Nephron (organoid): ENCODE measurements around the gene AMZ1.
A peak's percentile ranks its signal among the peaks of the same experiment; 100 is the strongest.

ENCODE experiments used
- H3K27ac Mint-ChIP-seq, 3 experiments: 2 replicates each; pipeline ENCODE4 v1.8.0; 2020; ENCODE audit warnings: mixed read lengths in 3 of 3, mild to moderate bottlenecking in 2 of 3, moderate library complexity in 1 of 3
- H3K27me3 Mint-ChIP-seq: 2 replicates; pipeline ENCODE4 v1.8.0; 2021; ENCODE audit warnings: low read depth, mild to moderate bottlenecking, moderate library complexity, mixed read lengths
- H3K36me3 Mint-ChIP-seq: 2 replicates; pipeline ENCODE4 v1.8.0; 2020; ENCODE audit warnings: low read depth, mixed read lengths
- H3K4me1 Mint-ChIP-seq: 2 replicates; pipeline ENCODE4 v1.8.0; 2020; ENCODE audit warnings: mixed read lengths
- H3K4me3 Mint-ChIP-seq, 3 experiments: 2 replicates each; pipeline ENCODE4 v1.8.0; 2020; ENCODE audit warnings: mild to moderate bottlenecking in 3 of 3, mixed read lengths in 3 of 3, moderate library complexity in 2 of 3
- H3K9me3 Mint-ChIP-seq: 2 replicates; pipeline ENCODE4 v1.8.0; 2020; ENCODE audit warnings: mixed read lengths
- TF ChIP-seq, protein P1 (sequence below), 3 experiments: fragments of 200-600 bp; sonication (generic); IDR thresholded peaks; one replicate each; pipeline ENCODE4 v1.5.0; 2021; ENCODE audit warnings: antibody characterized with exemption in 3 of 3; ENCODE audit not compliant: unreplicated experiment in 3 of 3

AMZ1 gene

DNA sequence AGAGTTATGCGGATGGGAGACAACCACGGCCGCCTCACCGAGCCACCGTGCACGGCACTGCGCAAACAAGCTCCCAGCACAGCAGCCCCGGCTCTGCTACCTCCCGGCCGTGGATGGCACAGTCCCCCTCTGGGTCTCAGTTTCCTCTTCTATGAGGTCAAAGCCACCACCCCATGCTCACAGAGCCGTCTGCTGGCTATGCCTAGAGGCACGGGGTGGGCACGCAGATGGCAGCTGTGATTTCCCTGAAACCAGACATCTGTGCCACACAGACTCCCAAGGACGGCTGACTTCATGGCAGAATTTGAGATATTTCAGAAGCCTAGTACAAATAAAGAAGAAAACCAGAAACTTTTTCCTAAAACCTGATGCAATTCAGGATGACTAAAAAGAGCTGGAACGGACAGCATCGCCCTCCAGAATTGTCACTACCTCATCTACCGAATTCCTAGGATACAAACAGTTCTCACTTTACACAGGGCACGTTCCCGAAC, 73.2 kb downstream of the AMZ1 start:
- Mint-ChIP-seq H3K9me3 (no peaks in the 10 kb centered on the region), H3K36me3 (peaks cover 20% of the 10 kb centered on the region), H3K4me1 (peaks cover 79% of the 10 kb centered on the region), H3K27ac (peak overlapping the region; percentile 97 to 99 (median 97)), H3K27me3 (peaks cover 7% of the 10 kb centered on the region), H3K4me3 (no peak overlapping the region)
- TF ChIP-seq, protein P1, sequence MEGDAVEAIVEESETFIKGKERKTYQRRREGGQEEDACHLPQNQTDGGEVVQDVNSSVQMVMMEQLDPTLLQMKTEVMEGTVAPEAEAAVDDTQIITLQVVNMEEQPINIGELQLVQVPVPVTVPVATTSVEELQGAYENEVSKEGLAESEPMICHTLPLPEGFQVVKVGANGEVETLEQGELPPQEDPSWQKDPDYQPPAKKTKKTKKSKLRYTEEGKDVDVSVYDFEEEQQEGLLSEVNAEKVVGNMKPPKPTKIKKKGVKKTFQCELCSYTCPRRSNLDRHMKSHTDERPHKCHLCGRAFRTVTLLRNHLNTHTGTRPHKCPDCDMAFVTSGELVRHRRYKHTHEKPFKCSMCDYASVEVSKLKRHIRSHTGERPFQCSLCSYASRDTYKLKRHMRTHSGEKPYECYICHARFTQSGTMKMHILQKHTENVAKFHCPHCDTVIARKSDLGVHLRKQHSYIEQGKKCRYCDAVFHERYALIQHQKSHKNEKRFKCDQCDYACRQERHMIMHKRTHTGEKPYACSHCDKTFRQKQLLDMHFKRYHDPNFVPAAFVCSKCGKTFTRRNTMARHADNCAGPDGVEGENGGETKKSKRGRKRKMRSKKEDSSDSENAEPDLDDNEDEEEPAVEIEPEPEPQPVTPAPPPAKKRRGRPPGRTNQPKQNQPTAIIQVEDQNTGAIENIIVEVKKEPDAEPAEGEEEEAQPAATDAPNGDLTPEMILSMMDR (IDR thresholded peaks at IDR 0.05; ENCODE audit: unreplicated experiment in 3 of 3): no peak

DNA sequence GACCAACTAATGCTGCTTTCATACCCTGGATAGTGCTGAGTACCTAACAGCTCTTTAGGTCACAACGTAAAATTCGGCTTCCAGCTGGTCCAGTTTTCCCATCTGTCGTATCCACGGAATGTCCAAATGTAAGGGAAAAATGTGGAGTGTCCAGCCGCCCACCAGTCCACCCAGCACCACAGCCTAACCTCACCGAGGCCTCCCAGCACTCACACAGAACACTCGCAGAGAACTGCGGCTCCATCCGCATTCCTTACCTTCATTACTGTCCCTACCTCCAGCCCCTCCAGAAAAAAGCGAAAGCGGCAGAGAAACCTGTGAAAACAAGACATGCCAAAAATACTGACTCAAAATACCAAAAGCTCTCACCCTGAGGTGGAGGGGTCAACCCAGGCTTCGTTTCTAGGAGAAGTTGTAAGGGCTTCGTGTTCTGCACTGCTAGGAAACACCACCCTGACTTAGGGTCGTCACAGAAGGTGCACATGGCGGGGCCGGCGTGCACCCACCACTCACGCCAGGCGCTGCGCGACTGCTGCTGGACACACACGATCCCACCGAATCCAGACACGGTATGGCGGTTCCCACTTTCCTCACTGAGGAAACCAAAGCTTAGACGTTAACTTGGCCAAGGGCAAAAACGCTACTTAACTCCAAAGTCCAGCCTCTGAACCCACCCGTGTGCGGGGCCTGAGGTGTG, 73.9 kb downstream of the AMZ1 start:
- Mint-ChIP-seq H3K4me1 (peaks cover 76% of the 10 kb centered on the region), H3K36me3 (peaks cover 15% of the 10 kb centered on the region), H3K4me3 (peak overlapping the region in 2 of 3 experiments; percentile 23 to 29), H3K27me3 (peaks cover 7% of the 10 kb centered on the region), H3K9me3 (no peaks in the 10 kb centered on the region), H3K27ac (peak overlapping the region; percentile 97 to 99 (median 97))
- TF ChIP-seq, protein P1 (IDR thresholded peaks at IDR 0.05; ENCODE audit: unreplicated experiment in 3 of 3): no peak

DNA sequence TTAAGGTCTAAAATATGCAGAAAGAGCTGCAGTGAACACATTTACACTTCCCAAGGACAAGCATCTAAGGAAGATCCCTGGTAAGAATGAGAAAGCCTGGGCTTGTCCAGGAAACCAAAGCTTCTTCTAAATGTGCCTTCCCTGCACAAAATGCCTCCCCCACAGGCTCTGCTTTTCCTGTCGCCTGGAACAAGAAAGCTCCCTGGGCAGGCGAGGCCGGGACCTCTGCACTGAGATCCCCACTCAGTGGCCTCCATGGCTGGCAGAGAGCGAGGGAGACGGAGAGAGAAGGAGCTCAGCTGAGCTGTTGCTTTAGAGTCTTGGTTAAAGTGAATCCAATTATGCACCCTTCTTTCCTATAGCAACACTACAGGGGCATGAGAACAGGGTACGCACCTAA, 75.6 kb downstream of the AMZ1 start:
- H3K9me3 Mint-ChIP-seq: no peaks in the 10 kb centered on the region
- peak overlapping the region; percentile 28 to 67 (median 61) for H3K4me3 Mint-ChIP-seq
- TF ChIP-seq, protein P1 (IDR thresholded peaks at IDR 0.05; ENCODE audit: unreplicated experiment in 3 of 3): no peak
- H3K4me1 Mint-ChIP-seq: peaks cover 67% of the 10 kb centered on the region
- peak overlapping the region; percentile 97 to 99 (median 97) for H3K27ac Mint-ChIP-seq
- H3K27me3 Mint-ChIP-seq: peaks cover 7% of the 10 kb centered on the region
- H3K36me3 Mint-ChIP-seq: peaks cover 14% of the 10 kb centered on the region

DNA sequence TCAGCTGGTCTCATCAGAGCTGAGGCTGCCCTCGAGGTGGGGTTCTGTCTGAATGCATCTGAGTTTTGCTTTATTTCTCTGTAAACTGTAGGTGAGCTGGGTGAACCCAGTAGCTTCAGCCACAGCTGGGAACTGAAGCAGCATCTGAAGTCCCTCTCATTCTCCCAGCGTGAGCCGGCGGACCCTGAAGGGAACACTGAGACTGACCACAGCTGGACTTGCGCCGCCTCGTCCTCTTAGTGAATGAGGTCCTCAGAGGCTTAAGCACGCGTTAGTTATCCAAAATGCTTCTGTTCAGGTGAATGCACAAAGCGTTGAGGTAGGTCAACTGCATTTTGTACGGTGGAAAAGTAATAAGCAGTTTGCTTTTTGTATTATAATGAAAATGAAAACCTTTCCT, 76.6 kb downstream of the AMZ1 start:
- Mint-ChIP-seq H3K27ac (peak overlapping the region; percentile 75 to 97 (median 85)), H3K4me3 (no peak overlapping the region), H3K4me1 (peaks cover 58% of the 10 kb centered on the region), H3K9me3 (peaks cover under 1% of the 10 kb centered on the region), H3K36me3 (peaks cover 21% of the 10 kb centered on the region), H3K27me3 (peaks cover 7% of the 10 kb centered on the region)
- TF ChIP-seq, protein P1 (IDR thresholded peaks at IDR 0.05; ENCODE audit: unreplicated experiment in 3 of 3): no peak
